ENCODE results near the gene RAPGEF2. TPM values are rescaled to one million over a fixed set of nuclear protein-coding genes. Genes with fewer than 3 reads are reported as not detected.

Gene RAPGEF2
- total RNA-seq, 1 experiment from 2014 or later, result 21.2 TPM

DNA sequence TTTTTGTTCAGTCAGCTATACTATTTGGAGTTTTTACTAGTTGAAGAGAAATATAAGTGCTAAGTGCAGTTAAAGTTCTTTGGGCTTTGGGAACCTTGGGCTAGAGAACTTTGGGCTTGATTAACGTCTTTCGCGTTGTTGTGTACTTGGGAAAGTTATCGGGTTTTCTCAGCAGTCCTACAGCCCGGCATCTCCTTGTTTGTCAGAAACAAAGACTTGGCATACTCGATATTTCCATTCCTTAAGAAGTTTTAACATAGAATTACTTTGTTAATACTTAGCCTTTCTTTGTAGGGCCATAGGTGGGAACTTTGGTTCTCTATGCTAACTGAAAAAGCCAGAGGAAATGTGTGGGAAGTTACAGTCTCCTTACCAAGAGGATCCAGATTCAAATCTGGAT is 28.7 kb downstream of the RAPGEF2 start:
- ATAC-seq, result no peak
- no peaks in the 10 kb centered on the region for H4K20me1 ChIP-seq (ENCODE audit: low read length)

DNA sequence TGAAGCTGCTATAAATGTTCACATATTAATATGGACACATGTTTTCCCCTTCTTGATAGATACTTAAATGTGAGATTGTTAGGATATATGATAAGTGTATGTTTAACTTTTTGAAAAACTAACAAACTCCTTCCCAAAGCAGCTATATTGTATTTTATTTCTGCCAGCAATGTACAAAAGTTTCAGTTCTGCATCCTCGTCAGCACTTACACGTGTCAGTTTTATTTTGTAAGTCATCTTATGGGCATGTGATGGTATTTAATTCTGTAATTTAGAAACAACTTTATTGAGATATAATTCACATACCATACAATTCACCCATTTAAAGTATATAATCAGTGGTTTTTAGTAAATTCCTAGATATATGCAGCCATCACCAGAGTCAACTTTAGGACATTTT is 31.6 kb downstream of the RAPGEF2 start:
- Histone ChIP-seq H3K4me1 (ENCODE audit: insufficient read depth, low read length) (no peaks in the 10 kb centered on the region), H4K20me1 (ENCODE audit: low read length) (no peaks in the 10 kb centered on the region), H3K9me3 (ENCODE audit: low read length) (no peaks in the 10 kb centered on the region), H3K36me3 (ENCODE audit: low read depth, low read length) (no peaks in the 10 kb centered on the region), H3K9ac (ENCODE audit: low read length) (no peak overlapping the region), H3K27ac (ENCODE audit: low read length) (no peak overlapping the region), H3K9me2 (replicated peaks; ENCODE audit: low read length) (no peaks in the 10 kb centered on the region), H3K4me3 (ENCODE audit: low read length) (no peak overlapping the region), H3K4me2 (ENCODE audit: low read length) (no peak overlapping the region), H2AFZ (ENCODE audit: low read length) (no peak overlapping the region), H3K27me3 (ENCODE audit: low read length) (no peaks in the 10 kb centered on the region), H3K79me2 (ENCODE audit: low read length) (peaks cover 26% of the 10 kb centered on the region), H3F3A (ENCODE audit: low read length, unreplicated experiment) (no peaks in the 10 kb centered on the region)
- BruUV-seq (replicated peaks), result no TSS peak
- TF ChIP-seq, protein P1, sequence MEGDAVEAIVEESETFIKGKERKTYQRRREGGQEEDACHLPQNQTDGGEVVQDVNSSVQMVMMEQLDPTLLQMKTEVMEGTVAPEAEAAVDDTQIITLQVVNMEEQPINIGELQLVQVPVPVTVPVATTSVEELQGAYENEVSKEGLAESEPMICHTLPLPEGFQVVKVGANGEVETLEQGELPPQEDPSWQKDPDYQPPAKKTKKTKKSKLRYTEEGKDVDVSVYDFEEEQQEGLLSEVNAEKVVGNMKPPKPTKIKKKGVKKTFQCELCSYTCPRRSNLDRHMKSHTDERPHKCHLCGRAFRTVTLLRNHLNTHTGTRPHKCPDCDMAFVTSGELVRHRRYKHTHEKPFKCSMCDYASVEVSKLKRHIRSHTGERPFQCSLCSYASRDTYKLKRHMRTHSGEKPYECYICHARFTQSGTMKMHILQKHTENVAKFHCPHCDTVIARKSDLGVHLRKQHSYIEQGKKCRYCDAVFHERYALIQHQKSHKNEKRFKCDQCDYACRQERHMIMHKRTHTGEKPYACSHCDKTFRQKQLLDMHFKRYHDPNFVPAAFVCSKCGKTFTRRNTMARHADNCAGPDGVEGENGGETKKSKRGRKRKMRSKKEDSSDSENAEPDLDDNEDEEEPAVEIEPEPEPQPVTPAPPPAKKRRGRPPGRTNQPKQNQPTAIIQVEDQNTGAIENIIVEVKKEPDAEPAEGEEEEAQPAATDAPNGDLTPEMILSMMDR (conservative IDR thresholded peaks at IDR 0.05; ENCODE audit: low read depth, low read length), result no peak
- TF ChIP-seq EZH2phosphoT487 (IDR thresholded peaks at IDR 0.05; ENCODE audit: borderline replicate concordance, low read length) (no peak), EZH2 (IDR thresholded peaks at IDR 0.05; ENCODE audit: low read length, unreplicated experiment) (no peak)
- ATAC-seq, result no peak
- DNase-seq, result no peak
- CTCF ChIA-PET, result no interaction called here
- POLR2A ChIA-PET (ENCODE audit: unreplicated experiment), result no interaction called here
- intact Hi-C loops (cut with micrococcal nuclease), result no loop called here

More for the DNA sequence above, 28.7 kb downstream of the RAPGEF2 start:
- POLR2A ChIA-PET (ENCODE audit: unreplicated experiment), result no interaction called here
- Histone ChIP-seq H3K79me2 (ENCODE audit: low read length) (peaks cover 14% of the 10 kb centered on the region; the same call in 1 of the 2 replicates), H3K27ac (ENCODE audit: low read length) (no peak overlapping the region), H3K9ac (ENCODE audit: low read length) (no peak overlapping the region), H3K4me2 (ENCODE audit: low read length) (no peak overlapping the region), H3K27me3 (ENCODE audit: low read length) (no peaks in the 10 kb centered on the region), H3K9me2 (replicated peaks; ENCODE audit: low read length) (no peaks in the 10 kb centered on the region), H2AFZ (ENCODE audit: low read length) (no peak overlapping the region), H3K9me3 (ENCODE audit: low read length) (no peaks in the 10 kb centered on the region), H3K4me1 (ENCODE audit: insufficient read depth, low read length) (no peaks in the 10 kb centered on the region), H3K36me3 (ENCODE audit: low read depth, low read length) (no peaks in the 10 kb centered on the region), H3F3A (ENCODE audit: low read length, unreplicated experiment) (no peaks in the 10 kb centered on the region), H3K4me3 (ENCODE audit: low read length) (no peak overlapping the region)
- intact Hi-C loops (cut with micrococcal nuclease), result no loop called here
- no peak for TF ChIP-seq EZH2 (IDR thresholded peaks at IDR 0.05; ENCODE audit: low read length, unreplicated experiment)
- TF ChIP-seq EZH2phosphoT487 (IDR thresholded peaks at IDR 0.05; ENCODE audit: borderline replicate concordance, low read length), result no peak
- TF ChIP-seq, protein P1 (conservative IDR thresholded peaks at IDR 0.05; ENCODE audit: low read depth, low read length), result no peak
- CTCF ChIA-PET, result no interaction called here
- BruUV-seq (replicated peaks), result no TSS peak
- no peak for DNase-seq

DNA sequence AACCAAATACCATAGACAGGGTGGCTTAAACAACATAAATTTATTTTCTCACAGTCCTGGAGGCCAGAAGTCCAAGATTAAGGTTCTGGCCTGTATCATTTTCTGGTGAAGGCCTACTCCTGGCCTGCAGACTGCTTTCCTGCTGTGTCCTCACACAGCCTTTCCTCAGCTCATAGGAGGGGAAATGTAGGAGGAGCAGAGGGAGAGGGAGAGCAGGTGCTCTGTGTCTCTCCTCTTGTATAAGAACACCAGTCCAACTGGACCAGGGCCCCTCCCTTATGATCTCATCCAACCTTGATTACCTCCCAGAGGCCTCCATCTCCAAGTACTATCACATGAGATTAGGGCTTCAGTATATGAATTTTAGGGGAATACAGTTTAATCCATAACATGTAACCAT is 34.3 kb downstream of the RAPGEF2 start:
- ATAC-seq (no peak), DNase-seq (no peak)
- no TSS peak for BruUV-seq (replicated peaks)
- Histone ChIP-seq H3K9me2 (replicated peaks; ENCODE audit: low read length) (no peaks in the 10 kb centered on the region), H3K4me2 (ENCODE audit: low read length) (no peak overlapping the region), H3K4me3 (ENCODE audit: low read length) (no peak overlapping the region), H3K9me3 (ENCODE audit: low read length) (no peaks in the 10 kb centered on the region), H3K36me3 (ENCODE audit: low read depth, low read length) (no peaks in the 10 kb centered on the region), H3K27ac (ENCODE audit: low read length) (no peak overlapping the region), H3K79me2 (ENCODE audit: low read length) (peaks cover 19% of the 10 kb centered on the region), H2AFZ (ENCODE audit: low read length) (no peak overlapping the region), H3F3A (ENCODE audit: low read length, unreplicated experiment) (no peaks in the 10 kb centered on the region), H3K4me1 (ENCODE audit: insufficient read depth, low read length) (no peaks in the 10 kb centered on the region), H3K27me3 (ENCODE audit: low read length) (no peaks in the 10 kb centered on the region), H4K20me1 (ENCODE audit: low read length) (no peaks in the 10 kb centered on the region), H3K9ac (ENCODE audit: low read length) (no peak overlapping the region)
- TF ChIP-seq EZH2phosphoT487 (IDR thresholded peaks at IDR 0.05; ENCODE audit: borderline replicate concordance, low read length), result no peak
- no peak for TF ChIP-seq EZH2 (IDR thresholded peaks at IDR 0.05; ENCODE audit: low read length, unreplicated experiment)
- TF ChIP-seq, protein P1 (conservative IDR thresholded peaks at IDR 0.05; ENCODE audit: low read depth, low read length), result no peak
- ChIA-PET CTCF (no interaction called here), POLR2A (ENCODE audit: unreplicated experiment) (no interaction called here)
- intact Hi-C loops (cut with micrococcal nuclease), result no loop called here
